Measurements from ENCODE around the gene ITPR1.

ITPR1 gene

DNA sequence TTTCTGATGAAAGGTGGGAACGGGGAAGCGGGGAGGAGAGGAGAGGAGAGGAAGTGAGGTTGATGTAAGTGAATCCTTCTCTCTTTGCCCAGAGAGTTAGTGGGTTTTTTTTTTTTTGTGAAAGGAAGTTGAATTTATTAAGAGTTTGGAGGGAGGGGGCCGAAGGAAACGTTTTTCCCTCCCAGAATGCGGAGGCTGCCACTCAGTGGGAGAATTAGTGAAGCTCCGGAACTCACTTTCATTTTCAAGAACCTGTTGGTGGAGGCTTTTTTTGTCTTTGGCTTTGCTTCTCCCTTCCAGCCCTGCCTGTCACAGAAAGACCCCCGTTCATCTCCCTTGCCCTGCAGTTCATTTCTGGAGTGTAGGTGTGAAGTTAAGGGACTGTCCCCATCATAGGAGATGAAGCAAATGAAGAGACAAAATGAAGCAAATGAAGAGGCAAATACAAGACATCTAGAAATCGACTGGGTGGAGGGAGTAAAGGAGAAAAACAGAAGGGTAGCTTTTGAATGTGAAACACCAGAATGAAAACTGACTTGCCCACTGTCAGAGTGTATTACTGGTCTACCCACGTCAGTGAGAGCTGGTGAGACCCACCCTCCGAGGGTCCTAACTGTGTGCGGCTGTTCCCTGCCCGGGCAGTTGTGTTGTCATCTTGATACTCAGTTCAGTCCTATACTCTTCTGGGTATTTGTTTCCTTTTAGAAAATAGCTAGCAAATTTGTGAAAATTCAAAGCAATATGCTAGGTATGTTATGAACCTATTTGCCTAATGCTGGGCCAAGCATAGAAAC is 91.5 kb downstream of the ITPR1 start:
- TF ChIP-seq, protein P1, sequence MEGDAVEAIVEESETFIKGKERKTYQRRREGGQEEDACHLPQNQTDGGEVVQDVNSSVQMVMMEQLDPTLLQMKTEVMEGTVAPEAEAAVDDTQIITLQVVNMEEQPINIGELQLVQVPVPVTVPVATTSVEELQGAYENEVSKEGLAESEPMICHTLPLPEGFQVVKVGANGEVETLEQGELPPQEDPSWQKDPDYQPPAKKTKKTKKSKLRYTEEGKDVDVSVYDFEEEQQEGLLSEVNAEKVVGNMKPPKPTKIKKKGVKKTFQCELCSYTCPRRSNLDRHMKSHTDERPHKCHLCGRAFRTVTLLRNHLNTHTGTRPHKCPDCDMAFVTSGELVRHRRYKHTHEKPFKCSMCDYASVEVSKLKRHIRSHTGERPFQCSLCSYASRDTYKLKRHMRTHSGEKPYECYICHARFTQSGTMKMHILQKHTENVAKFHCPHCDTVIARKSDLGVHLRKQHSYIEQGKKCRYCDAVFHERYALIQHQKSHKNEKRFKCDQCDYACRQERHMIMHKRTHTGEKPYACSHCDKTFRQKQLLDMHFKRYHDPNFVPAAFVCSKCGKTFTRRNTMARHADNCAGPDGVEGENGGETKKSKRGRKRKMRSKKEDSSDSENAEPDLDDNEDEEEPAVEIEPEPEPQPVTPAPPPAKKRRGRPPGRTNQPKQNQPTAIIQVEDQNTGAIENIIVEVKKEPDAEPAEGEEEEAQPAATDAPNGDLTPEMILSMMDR (IDR thresholded peaks at IDR 0.05; ENCODE audit: low read depth, low read length), result no peak
- no peak for DNase-seq
- Histone ChIP-seq H3K4me3 (ENCODE audit: low read depth, low read length) (no peak overlapping the region), H3K27me3 (no peaks in the 10 kb centered on the region), H3K9me3 (no peaks in the 10 kb centered on the region), H3K4me1 (0 out of 2 replicates have a peak, but pooled peaks cover 3% of the 10 kb centered on the region), H3K36me3 (no peaks in the 10 kb centered on the region)

DNA sequence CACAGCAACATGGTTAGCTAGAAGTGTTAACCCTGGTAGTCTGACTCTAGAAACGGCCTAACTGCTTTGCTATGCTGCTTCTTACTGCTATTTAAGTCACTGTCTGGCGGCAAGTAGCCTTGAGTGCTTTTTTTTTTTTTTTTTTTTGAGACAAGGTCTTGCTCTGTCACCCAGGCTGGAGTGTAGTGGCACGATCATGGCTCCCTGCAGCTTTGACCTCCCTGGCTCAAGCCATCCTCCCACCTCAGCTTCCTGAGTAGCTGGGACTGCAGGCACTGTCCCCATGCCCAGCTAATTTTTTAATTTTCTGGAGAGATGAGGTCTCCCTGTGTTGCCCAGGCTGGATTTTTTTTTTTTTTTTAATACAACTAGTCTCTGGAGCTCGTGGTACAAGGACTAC is 93.2 kb downstream of the ITPR1 start:
- H3K27me3 ChIP-seq, result no peaks in the 10 kb centered on the region
- H3K4me3 ChIP-seq (ENCODE audit: low read depth, low read length), result no peak overlapping the region
- no peaks in the 10 kb centered on the region for H3K36me3 ChIP-seq
- TF ChIP-seq, protein P1 (IDR thresholded peaks at IDR 0.05; ENCODE audit: low read depth, low read length), result no peak
- H3K4me1 ChIP-seq, result 0 out of 2 replicates have a peak, but pooled peaks cover 3% of the 10 kb centered on the region
- DNase-seq, result no peak
- H3K9me3 ChIP-seq, result no peaks in the 10 kb centered on the region

DNA sequence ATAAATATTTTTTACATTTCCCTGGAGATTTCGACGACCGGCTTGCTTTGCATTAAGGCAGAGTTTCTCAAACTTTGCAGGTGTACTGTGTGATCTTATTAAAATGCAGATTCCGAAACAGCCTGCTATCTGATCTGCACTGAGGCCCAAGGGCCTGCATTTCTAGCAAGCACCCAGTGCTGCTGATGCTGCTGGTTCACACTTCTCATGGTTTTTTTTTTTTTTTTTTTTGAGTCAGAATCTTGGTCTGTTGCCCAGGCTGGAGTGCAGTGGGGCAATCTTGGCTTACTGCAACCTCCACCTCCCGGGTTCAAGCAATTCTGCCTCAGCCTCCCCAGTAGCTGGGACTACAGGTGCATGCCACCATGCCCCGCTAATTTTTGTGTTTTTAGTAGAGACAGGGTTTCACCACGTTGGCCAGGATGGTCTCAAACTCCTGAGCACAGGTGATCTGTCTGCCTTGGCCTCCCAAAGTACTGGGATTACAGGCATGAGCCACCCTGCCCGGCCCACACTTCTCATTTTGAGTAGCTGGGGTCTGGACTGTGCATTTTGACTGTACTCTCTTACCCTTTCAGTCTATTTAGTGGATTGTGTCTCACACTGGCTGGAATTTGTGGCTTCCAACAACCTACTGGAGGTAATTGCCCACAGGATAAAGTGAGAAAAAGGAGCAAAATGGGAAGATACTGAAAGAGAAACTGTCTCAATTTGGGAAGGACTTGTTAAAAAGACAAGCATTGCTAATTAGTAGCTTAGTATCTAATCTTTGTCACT is 94.1 kb downstream of the ITPR1 start:
- no peak overlapping the region for H3K4me3 ChIP-seq (ENCODE audit: low read depth, low read length)
- TF ChIP-seq, protein P1 (IDR thresholded peaks at IDR 0.05; ENCODE audit: low read depth, low read length), result no peak

DNA sequence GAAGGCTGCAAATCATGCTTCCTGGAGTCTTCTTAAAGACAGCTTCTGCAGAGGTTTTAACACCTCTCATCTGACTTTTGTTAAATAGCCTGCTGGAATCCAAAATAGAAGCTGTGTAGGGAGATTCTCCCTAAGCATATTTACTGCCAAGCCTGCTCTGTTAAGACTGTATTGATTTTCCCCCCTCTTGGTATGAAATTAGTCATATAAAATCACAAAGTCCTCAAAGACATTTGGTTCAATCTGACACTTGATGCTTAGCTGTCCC is 94.6 kb downstream of the ITPR1 start:
- Histone ChIP-seq H3K4me1 (no peaks in the 10 kb centered on the region), H3K27me3 (no peaks in the 10 kb centered on the region), H3K4me3 (ENCODE audit: low read depth, low read length) (no peak overlapping the region), H3K9me3 (no peaks in the 10 kb centered on the region), H3K36me3 (no peaks in the 10 kb centered on the region)
- TF ChIP-seq, protein P1 (IDR thresholded peaks at IDR 0.05; ENCODE audit: low read depth, low read length), result no peak
- DNase-seq, result no peak

More for the DNA sequence above, 94.1 kb downstream of the ITPR1 start:
- no peak for DNase-seq
- no peaks in the 10 kb centered on the region for H3K4me1 ChIP-seq
- H3K36me3 ChIP-seq, result no peaks in the 10 kb centered on the region
- no peaks in the 10 kb centered on the region for H3K9me3 ChIP-seq
- H3K27me3 ChIP-seq, result no peaks in the 10 kb centered on the region

DNA sequence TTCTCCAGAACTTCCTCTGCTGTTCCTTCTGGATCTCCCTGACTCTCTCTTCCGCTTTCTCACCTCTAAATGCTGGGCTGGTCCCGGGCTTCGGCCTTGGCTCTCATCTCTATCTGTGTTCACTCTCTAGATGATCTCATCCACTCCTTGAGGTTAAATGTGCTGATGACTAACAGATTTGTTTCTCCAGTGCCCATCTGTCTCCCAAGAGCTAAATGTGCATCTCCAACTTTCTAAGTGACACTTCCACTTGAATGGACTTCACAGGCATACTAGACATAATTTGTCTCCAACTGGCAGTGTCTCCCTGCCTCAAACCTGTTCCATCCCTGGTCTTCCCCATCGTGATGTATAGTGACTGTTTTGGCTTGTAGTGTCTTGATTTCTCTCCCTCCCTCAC is 95.3 kb downstream of the ITPR1 start:
- Histone ChIP-seq H3K9me3 (no peaks in the 10 kb centered on the region), H3K36me3 (no peaks in the 10 kb centered on the region), H3K4me1 (no peaks in the 10 kb centered on the region), H3K27me3 (no peaks in the 10 kb centered on the region), H3K4me3 (ENCODE audit: low read depth, low read length) (no peak overlapping the region)
- no peak for DNase-seq
- TF ChIP-seq, protein P1 (IDR thresholded peaks at IDR 0.05; ENCODE audit: low read depth, low read length), result no peak
